ENCODE measurements around the gene OR52E8. TPM values are rescaled to one million over a fixed set of nuclear protein-coding genes. Genes with fewer than 3 reads are reported as not detected.

The OR52E8 gene
- total and polyA plus RNA-seq, 8 donors: not detected

- no peaks in the 10 kb centered on the region for H3K36me3 ChIP-seq
- H3K27ac ChIP-seq: no peak overlapping the region
- no peaks in the 10 kb centered on the region for H3K4me1 ChIP-seq
- no peak for TF ChIP-seq POLR2A (IDR thresholded peaks at IDR 0.05)
- no peak for TF ChIP-seq EP300 (IDR thresholded peaks at IDR 0.05)
- TF ChIP-seq, protein P1, sequence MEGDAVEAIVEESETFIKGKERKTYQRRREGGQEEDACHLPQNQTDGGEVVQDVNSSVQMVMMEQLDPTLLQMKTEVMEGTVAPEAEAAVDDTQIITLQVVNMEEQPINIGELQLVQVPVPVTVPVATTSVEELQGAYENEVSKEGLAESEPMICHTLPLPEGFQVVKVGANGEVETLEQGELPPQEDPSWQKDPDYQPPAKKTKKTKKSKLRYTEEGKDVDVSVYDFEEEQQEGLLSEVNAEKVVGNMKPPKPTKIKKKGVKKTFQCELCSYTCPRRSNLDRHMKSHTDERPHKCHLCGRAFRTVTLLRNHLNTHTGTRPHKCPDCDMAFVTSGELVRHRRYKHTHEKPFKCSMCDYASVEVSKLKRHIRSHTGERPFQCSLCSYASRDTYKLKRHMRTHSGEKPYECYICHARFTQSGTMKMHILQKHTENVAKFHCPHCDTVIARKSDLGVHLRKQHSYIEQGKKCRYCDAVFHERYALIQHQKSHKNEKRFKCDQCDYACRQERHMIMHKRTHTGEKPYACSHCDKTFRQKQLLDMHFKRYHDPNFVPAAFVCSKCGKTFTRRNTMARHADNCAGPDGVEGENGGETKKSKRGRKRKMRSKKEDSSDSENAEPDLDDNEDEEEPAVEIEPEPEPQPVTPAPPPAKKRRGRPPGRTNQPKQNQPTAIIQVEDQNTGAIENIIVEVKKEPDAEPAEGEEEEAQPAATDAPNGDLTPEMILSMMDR (IDR thresholded peaks at IDR 0.05): no peak
- no peak for TF ChIP-seq POLR2AphosphoS5 (IDR thresholded peaks at IDR 0.05)
- intact Hi-C loops (cut with DNase I; ENCODE audit: low total_unique reads): no loop called here
- no peak for DNase-seq
- H3K27me3 ChIP-seq: no peaks in the 10 kb centered on the region
- no peaks in the 10 kb centered on the region for H3K9me3 ChIP-seq
- WGBS, 5 donors: 60 to 71% (median 65%) methylated on average over 1 of the region's 1 CpG
- H3K4me3 ChIP-seq: no peak overlapping the region
Observed at GRCh38 chr11:5887661-5888060, 30.2 kb upstream of the OR52E8 start.

GRCh38 chr11:5887172-5887571, 29.7 kb upstream of the OR52E8 start:
- H3K4me1 ChIP-seq: no peaks in the 10 kb centered on the region
- intact Hi-C loops (cut with DNase I; ENCODE audit: low total_unique reads): no loop called here
- H3K27ac ChIP-seq: no peak overlapping the region
- H3K4me3 ChIP-seq: no peak overlapping the region
- TF ChIP-seq, protein P1 (IDR thresholded peaks at IDR 0.05): no peak
- TF ChIP-seq EP300 (IDR thresholded peaks at IDR 0.05): no peak
- TF ChIP-seq POLR2AphosphoS5 (IDR thresholded peaks at IDR 0.05): no peak
- no peak for TF ChIP-seq POLR2A (IDR thresholded peaks at IDR 0.05)
- no peaks in the 10 kb centered on the region for H3K36me3 ChIP-seq
- 58 to 69% (median 64%) methylated on average over 3 of the region's 3 CpGs for WGBS, 5 donors
- DNase-seq: no peak
- H3K27me3 ChIP-seq: no peaks in the 10 kb centered on the region
- H3K9me3 ChIP-seq: no peaks in the 10 kb centered on the region

DNA sequence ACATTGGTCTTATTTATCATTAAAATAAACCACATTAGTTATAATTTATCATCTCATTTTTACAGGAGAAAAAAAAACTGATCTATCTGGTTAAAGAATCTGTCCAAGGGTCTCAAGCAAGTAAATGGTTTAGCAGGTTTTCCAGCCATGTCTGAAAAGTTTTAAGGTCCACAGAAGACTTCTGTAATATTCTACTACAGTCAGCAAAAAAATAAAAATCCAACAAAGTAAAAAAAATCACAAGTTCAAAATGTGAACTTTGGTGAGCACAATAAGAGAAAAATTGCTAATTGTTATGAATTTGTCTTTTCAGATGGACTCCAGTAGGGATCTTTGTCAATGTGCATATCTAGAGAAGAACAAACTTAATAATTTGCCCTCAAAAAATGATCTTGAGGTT, 24.3 kb upstream of the OR52E8 start:
- TF ChIP-seq POLR2A (IDR thresholded peaks at IDR 0.05): no peak
- TF ChIP-seq EP300 (IDR thresholded peaks at IDR 0.05): no peak
- no peak for TF ChIP-seq POLR2AphosphoS5 (IDR thresholded peaks at IDR 0.05)
- TF ChIP-seq, protein P1 (IDR thresholded peaks at IDR 0.05): no peak
- no peak overlapping the region for H3K4me3 ChIP-seq
- intact Hi-C loops (cut with DNase I; ENCODE audit: low total_unique reads): no loop called here
- DNase-seq: no peak
- H3K4me1 ChIP-seq: no peaks in the 10 kb centered on the region
- H3K27me3 ChIP-seq: no peaks in the 10 kb centered on the region
- H3K36me3 ChIP-seq: no peaks in the 10 kb centered on the region
- H3K27ac ChIP-seq: no peak overlapping the region
- H3K9me3 ChIP-seq: no peaks in the 10 kb centered on the region

- no peak for DNase-seq
- 50 to 78% (median 71%) methylated on average over 2 to 4 of the region's 4 CpGs for WGBS, 5 donors
- Histone ChIP-seq H3K4me3 (no peak within 1 kb of the TSS), H3K27me3 (no peaks in the 10 kb centered on the region), H3K27ac (no peak within 1 kb of the TSS), H3K9me3 (no peaks in the 10 kb centered on the region), H3K4me1 (no peaks in the 10 kb centered on the region), H3K36me3 (no peaks in the 10 kb centered on the region)
- intact Hi-C loops (cut with DNase I; ENCODE audit: low total_unique reads): no loop called here
- TF ChIP-seq, protein P1 (IDR thresholded peaks at IDR 0.05): no peak
- TF ChIP-seq POLR2A (IDR thresholded peaks at IDR 0.05): no peak
- no peak for TF ChIP-seq EP300 (IDR thresholded peaks at IDR 0.05)
- no peak for TF ChIP-seq POLR2AphosphoS5 (IDR thresholded peaks at IDR 0.05)
Observed at GRCh38 chr11:5880329-5880728, 22.8 kb upstream of the OR52E8 start, which contains the start of gene OR52E4. Gene OR52E4, plus strand, starts transcription at chr11:5880629. Its CDS starts 3,664 bp downstream, at chr11:5884293.
